ENCODE data around the gene DAAM1.

DNA sequence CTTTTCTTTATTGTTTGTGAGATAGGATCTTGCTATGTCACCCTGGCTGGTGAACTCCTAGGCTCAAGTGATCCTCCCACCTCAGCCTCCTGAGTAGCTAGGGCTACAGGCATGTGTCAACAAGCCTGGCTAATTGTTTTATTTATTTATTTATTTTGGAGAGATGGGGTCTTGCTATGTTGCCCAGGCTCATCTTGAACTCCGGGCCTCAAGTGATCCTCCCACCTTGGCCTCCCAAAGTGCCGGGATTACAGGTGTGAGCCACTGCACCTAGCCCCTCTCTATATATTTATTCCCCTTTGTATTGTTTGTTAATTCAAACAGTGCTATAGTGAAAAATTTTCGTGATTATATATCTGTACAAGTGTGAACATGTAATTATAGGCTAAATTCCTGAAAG, 123.3 kb downstream of the DAAM1 start:
- TF ChIP-seq, protein P1, sequence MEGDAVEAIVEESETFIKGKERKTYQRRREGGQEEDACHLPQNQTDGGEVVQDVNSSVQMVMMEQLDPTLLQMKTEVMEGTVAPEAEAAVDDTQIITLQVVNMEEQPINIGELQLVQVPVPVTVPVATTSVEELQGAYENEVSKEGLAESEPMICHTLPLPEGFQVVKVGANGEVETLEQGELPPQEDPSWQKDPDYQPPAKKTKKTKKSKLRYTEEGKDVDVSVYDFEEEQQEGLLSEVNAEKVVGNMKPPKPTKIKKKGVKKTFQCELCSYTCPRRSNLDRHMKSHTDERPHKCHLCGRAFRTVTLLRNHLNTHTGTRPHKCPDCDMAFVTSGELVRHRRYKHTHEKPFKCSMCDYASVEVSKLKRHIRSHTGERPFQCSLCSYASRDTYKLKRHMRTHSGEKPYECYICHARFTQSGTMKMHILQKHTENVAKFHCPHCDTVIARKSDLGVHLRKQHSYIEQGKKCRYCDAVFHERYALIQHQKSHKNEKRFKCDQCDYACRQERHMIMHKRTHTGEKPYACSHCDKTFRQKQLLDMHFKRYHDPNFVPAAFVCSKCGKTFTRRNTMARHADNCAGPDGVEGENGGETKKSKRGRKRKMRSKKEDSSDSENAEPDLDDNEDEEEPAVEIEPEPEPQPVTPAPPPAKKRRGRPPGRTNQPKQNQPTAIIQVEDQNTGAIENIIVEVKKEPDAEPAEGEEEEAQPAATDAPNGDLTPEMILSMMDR (conservative IDR thresholded peaks at IDR 0.05; ENCODE audit: low read length) = no peak
- no peak for TF ChIP-seq EZH2phosphoT487 (IDR thresholded peaks at IDR 0.05; ENCODE audit: borderline replicate concordance)
